ENCODE results near the gene TSPAN10. TPM values are rescaled to one million over a fixed set of nuclear protein-coding genes. Genes with fewer than 3 reads are reported as not detected.

The TSPAN10 gene
- total RNA-seq, 1 donor from 2014 or later, result 3.0 TPM

- Mint-ChIP-seq H3K4me3 (no peak overlapping the region), H3K36me3 (no peaks in the 10 kb centered on the region), H3K27ac (peak overlapping the region; percentile 84), H3K9me3 (no peaks in the 10 kb centered on the region), H3K4me1 (ENCODE audit: unreplicated experiment) (no peaks in the 10 kb centered on the region), H3K27me3 (no peaks in the 10 kb centered on the region)
- no peak for DNase-seq (ENCODE audit: extremely low spot score, unreplicated experiment)
- TF ChIP-seq CTCF (conservative IDR thresholded peaks at IDR 0.05), result no peak
Measured at GRCh38 chr17:81659038-81659437, 22.0 kb downstream of the TSPAN10 start.

- no peak overlapping the region for H3K4me3 Mint-ChIP-seq
- no peaks in the 10 kb centered on the region for H3K36me3 Mint-ChIP-seq
- H3K27me3 Mint-ChIP-seq, result no peaks in the 10 kb centered on the region
- H3K27ac Mint-ChIP-seq, result no peak overlapping the region
- no peak for TF ChIP-seq CTCF (conservative IDR thresholded peaks at IDR 0.05)
- no peaks in the 10 kb centered on the region for H3K9me3 Mint-ChIP-seq
- no peaks in the 10 kb centered on the region for H3K4me1 Mint-ChIP-seq (ENCODE audit: unreplicated experiment)
- no peak for DNase-seq (ENCODE audit: extremely low spot score, unreplicated experiment)
Measured at GRCh38 chr17:81660441-81660840, 23.4 kb downstream of the TSPAN10 start.

- no peak for DNase-seq (ENCODE audit: extremely low spot score, unreplicated experiment)
- no peak overlapping the region for H3K27ac Mint-ChIP-seq
- no peak for TF ChIP-seq CTCF (conservative IDR thresholded peaks at IDR 0.05)
- no peak overlapping the region for H3K4me3 Mint-ChIP-seq
- H3K36me3 Mint-ChIP-seq, result no peaks in the 10 kb centered on the region
- no peaks in the 10 kb centered on the region for H3K27me3 Mint-ChIP-seq
- H3K9me3 Mint-ChIP-seq, result no peaks in the 10 kb centered on the region
- H3K4me1 Mint-ChIP-seq (ENCODE audit: unreplicated experiment), result peaks cover 6% of the 10 kb centered on the region
Measured at GRCh38 chr17:81662002-81662401, 25.0 kb downstream of the TSPAN10 start.

GRCh38 chr17:81664051-81664470 lies 27.1 kb downstream of the TSPAN10 start:
- H3K27me3 Mint-ChIP-seq, result no peaks in the 10 kb centered on the region
- DNase-seq (ENCODE audit: extremely low spot score, unreplicated experiment), result no peak
- no peak overlapping the region for H3K4me3 Mint-ChIP-seq
- peaks cover 17% of the 10 kb centered on the region for H3K4me1 Mint-ChIP-seq (ENCODE audit: unreplicated experiment)
- no peak for TF ChIP-seq CTCF (conservative IDR thresholded peaks at IDR 0.05)
- H3K36me3 Mint-ChIP-seq, result peaks cover 3% of the 10 kb centered on the region
- H3K9me3 Mint-ChIP-seq, result no peaks in the 10 kb centered on the region
- H3K27ac Mint-ChIP-seq, result no peak overlapping the region

GRCh38 chr17:81665205-81666091 lies 28.5 kb downstream of the TSPAN10 start:
- no peak for TF ChIP-seq CTCF (conservative IDR thresholded peaks at IDR 0.05)
- H3K36me3 Mint-ChIP-seq, result peaks cover 3% of the 10 kb centered on the region
- peak overlapping the region; percentile 86 for H3K27ac Mint-ChIP-seq
- peaks cover 17% of the 10 kb centered on the region for H3K4me1 Mint-ChIP-seq (ENCODE audit: unreplicated experiment)
- H3K9me3 Mint-ChIP-seq, result no peaks in the 10 kb centered on the region
- peak overlapping the region; percentile 96 for H3K4me3 Mint-ChIP-seq
- no peak for DNase-seq (ENCODE audit: extremely low spot score, unreplicated experiment)
- H3K27me3 Mint-ChIP-seq, result no peaks in the 10 kb centered on the region

All from type B pancreatic cell (in vitro differentiated cells).